Stimulated activated CD8-positive, alpha-beta memory T cell treated with anti-CD3 and anti-CD28 coated beads, Interleukin-7, amount 100 ng/mL, for 4 hours (primary cell): ENCODE results near the gene TSC2.
"Not testable (repeated sequence)": the region's sequence is repeated elsewhere in the genome, so short reads cannot be mapped to it uniquely, and the experiment has no call there.

Experiments used
- DNase-seq, 2 donors: peaks; one replicate each; pipeline ENCODE4 v3.0.0-alpha.2; 2020; ENCODE audit warnings: low read depth in 2 of 2

The TSC2 gene

DNA sequence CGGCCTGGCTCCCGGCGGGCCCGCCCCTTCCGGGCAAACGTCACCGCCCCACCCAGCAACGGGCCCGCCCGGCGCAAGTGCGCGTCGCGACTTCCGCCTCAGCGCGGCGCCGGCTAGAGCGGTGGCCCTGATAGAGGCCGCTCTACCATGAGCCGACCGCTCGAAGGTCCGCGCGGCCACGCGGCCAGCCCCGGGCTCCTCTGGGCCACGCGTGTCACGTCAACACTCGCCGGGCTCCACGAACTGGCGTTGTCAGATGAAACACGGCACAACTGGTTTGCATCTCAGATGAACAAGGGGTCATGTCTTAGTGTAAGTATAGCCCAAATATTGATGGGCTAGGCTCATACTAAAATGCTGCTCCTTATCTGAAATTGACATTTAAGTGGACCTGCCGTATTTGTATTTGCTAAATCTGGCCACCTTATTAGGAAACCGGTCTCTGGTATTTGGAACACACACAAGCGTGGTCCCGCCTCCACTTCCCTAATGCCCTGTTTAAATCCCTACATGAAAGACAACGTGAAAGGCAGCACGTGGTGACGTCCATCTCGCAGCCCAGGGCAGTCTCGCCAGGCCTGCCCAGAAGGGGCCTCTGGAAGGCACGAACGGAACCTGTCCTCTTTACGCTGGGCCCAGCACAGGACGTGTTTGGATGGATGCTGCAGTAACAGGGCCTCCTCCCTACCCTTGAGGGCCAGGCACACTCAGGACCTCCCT, 37.8 kb upstream of the TSC2 start, which contains the start of gene ZNF598:
ZNF598 (minus strand) TSS at position 31 of the 720 bp plus-strand sequence.
- DNase-seq, result peak; percentile 50 to 78

- DNase-seq, result not testable (repeated sequence)
These were observed 36.1 kb upstream of the TSC2 start for GRCh38 chr16:2011726-2012125.

- DNase-seq, result no peak
These were observed 34.3 kb upstream of the TSC2 start for GRCh38 chr16:2013527-2013926.

- no peak for DNase-seq
These were observed 32.5 kb upstream of the TSC2 start for GRCh38 chr16:2015117-2015946.

- DNase-seq, result no peak
These were observed 31.9 kb upstream of the TSC2 start for GRCh38 chr16:2015947-2016208.

DNA sequence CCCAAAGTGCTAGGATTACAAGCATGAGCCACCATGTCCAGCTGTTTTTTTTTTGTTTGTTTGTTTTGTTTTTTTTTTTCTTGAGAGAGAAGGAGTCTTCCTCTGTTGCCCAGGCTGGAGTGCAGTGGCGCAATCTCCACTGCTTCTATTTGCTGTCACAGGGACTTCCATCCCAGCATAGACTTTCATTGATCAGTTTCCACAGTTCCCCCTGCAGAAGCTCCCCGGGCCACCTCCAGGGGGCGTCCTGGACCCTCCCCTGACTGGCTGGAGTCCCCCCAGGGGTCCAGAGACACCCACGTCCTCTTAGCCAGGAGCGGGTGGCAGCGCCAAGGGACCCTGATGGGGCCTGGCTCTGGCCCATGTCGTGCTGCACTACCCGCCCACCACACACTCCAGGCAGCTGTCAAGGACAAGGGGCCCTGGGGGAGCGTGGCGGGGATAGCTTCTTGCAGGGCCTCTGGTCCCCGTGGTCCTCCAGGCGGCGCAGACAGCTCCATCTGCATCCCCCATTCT, 31.3 kb upstream of the TSC2 start:
- DNase-seq, result no peak

- no peak for DNase-seq
These were observed 28.3 kb upstream of the TSC2 start, which contains the start of gene NPW for GRCh38 chr16:2019518-2019920. Gene NPW, plus strand, starts transcription at chr16:2019785.

DNA sequence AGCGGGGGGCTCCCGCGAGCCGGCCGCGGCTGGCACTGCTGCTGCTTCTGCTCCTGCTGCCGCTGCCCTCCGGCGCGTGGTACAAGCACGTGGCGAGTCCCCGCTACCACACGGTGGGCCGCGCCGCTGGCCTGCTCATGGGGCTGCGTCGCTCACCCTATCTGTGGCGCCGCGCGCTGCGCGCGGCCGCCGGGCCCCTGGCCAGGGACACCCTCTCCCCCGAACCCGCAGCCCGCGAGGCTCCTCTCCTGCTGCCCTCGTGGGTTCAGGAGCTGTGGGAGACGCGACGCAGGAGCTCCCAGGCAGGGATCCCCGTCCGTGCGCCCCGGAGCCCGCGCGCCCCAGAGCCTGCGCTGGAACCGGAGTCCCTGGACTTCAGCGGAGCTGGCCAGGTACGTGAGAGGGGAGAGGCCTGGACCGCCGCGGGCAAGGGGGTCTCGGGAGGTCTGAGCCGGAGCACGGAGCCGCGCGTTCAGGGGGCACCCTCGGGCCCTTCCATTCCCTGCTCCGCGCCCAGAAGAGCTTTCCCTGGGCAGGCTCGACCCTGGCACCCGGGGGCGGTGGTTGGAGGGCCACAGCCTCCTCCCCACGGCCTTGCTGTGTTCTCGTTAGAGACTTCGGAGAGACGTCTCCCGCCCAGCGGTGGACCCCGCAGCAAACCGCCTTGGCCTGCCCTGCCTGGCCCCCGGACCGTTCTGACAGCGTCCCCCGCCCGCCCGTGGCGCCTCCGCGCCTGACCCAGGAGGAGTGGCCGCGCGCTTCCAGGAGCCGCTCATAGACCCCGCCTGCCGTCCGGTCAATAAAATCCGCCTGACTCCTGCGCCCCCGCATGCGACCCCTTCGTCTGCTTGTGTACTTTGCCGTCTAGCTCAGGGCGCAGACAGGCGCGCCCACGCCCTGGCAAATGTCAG, 27.6 kb upstream of the TSC2 start:
- DNase-seq, result no peak

GRCh38 chr16:2022723-2023091, 25.1 kb upstream of the TSC2 start:
- DNase-seq, result no peak

- peak; percentile 85 to 88 for DNase-seq
These were observed 24.4 kb upstream of the TSC2 start for GRCh38 chr16:2023092-2024031.

DNA sequence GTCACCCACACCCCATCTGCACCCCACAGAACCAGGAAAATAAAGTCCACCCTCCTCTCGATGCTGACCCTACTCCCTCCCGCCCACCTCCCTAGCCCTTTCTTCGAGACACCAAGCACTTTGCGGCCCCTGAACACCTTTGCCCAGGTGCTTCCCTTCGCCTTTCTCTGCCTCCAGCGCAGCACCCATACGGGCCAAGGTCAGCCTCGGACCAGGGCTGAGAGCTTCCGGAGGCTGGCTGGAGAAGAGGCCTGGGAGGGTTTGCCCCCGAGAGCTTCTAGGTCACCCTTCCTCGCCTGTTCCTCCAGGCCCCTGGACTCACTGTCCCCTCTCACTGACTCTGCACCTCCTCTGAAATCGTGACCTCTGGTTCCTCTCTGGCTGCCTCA, 23.8 kb upstream of the TSC2 start:
- DNase-seq, result no peak

DNA sequence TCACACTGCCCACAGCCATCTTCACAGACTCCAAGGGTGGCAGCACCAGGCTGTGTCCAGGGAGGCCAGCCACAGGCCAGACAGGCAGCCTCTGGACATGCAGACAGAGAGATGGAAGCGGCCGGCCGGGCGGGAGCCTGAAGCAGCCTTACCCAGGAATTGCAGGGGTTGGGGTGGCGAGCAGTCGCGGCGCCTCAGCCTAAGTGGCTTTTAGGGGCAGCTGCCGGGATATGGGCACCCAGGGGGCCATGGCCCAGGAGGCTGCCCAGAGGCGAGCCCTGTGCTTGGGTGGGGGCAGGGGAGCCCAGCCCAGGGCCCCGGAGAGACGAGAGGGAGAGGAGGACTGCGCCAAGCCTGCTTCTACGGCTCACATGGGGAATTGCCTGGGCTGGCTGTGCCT, 22.5 kb upstream of the TSC2 start:
- no peak for DNase-seq

DNA sequence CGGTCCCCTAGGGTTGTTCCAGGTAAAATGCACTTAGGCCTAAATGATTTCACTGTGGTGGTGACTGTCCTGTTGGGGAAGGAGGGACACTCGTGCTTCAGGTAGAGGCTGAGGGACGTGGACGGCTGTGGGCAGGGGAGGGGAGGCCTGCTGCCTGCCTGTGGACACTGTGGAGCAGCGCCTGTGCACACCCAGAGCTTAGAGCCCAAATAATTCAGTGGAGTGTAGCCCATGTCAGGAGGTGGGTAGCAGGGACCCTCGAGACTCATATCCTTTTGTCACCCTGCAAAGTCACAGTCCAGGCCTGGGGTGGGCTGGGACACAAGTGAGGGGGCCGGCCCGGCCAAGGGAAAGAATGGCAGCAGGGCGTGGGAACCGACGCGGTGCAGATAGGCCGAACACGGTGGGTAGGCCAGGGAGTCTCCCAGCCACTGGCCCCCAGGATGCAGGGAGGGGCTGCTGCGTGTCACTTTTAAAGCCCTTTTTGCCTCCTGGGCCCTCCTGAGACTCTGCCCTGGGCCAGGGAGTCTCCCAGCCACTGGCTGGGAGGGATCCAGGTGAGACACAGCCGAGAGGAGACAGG, 21.8 kb upstream of the TSC2 start:
- DNase-seq, result no peak

DNA sequence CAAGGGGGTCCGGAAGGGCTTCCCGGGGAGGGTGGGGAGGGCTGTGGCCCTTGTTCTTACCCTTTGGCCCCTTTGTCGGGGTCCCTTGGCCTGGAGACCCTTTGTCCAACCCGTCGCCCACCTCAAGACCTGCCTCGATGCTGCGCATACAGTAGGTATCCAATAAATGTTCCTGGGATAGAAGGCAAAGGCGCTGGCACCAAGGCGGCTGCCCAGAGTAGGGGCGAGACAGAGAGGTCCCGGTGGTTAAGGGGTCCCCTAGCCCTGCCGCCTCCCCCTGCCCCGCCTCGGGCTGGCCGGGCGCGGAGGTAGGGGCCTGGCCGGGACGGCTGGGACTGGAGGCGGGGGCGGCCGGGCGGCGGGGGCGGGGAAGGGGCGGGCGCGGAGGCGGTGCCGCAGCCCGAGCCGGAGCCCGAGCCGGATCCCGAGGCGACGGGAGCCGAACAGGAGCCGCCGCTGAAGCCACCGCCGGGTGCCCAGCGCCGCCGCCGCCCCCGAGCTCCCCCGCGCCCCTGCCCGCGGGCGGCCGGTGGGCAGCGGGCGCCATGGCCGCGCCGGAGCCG, 21.2 kb upstream of the TSC2 start, which contains the start of gene NHERF2:
NHERF2 (plus strand) TSS at position 442 of the 563 bp plus-strand sequence; CDS start at position 546, 104 bp downstream.
- DNase-seq, result no peak

DNA sequence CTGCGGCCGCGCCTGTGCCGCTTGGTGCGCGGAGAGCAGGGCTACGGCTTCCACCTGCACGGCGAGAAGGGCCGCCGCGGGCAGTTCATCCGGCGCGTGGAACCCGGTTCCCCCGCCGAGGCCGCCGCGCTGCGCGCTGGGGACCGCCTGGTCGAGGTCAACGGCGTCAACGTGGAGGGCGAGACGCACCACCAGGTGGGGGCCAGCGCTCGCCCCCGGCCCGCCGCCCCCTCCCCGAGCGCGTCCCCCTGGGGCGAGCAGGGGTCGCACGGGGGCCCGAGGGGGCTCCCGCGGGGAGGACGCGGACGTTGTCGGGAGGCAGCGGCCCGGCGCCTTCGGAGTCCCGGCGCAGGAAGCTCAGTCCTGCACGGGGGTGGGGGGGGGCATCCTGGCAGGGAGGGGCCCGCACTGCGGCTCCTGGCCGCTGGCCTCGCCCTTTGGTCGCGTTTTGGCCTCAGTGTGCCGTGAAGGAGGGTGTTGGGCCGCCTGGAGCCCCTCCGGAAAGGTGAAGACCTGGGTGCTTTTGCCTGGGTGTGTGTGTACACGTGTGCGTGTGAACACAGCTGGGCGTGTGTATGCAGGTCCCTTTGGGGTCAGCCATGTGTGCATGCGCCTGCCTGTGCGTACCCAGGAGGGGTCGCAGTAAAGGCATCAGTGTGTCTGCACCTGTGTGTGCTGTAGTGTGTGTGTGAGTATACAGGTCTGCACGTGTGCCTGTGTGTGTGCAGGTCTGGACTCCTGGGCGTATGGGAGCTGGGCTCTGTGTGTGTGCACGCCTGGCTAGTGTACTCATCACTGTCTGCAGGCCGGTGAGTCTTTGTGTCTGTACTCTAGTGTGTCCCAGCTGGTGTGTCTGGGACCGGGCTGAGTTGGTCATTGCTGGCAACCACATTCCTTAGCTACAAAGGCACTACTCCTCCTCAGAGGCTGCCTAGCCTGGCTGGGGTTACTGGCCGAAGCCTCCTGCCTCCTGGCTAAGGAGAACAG, 20.5 kb upstream of the TSC2 start:
- DNase-seq, result no peak

DNA sequence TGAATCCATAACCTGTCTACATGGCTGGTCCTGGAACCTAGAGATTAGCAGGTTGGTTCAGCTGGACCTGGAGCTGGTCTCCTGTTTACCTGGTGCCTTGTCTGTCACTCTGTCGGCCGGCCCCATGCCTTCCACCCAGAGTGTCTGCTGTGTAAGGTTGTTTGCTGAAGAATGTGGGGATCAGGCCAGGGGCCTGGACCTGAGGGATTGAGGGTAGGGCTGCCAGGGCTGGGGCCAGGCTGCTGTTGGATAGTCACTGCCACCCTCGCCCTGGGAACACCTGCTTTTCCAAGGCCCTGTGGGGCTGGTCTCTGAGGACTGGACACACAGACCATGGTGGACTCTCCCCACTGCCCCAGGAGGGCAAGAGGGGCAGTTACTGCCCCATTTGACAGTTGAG, 19.6 kb upstream of the TSC2 start:
- DNase-seq, result no peak

DNA sequence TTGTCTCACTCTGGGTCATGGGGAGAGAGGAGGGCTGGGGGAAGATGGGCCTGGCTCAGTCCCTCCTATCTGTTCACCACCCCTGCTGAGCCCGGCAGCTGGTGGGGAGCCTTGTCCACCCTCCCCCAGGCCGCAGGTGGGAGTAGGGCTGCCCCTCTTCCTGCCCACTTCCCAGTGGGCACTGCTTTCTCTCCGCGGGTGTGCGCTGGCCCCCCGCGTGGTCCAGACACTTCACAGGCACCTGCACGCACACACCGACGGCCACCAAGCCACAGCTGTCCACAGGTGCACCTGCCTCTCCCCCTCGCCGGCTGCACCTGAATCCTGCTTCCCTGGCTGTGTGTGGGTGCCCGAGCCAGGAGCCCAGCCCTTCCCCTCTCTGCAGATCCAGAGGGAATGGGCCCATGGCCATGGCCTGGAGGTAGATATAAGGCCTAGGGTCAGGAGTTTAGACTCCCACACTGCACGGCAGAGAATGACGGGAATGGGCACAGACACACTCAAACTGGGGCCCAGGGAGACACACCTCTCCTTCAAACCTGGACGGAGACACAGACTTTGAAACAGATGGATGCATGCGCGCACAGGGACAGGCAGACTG, 19.1 kb upstream of the TSC2 start:
- DNase-seq, result no peak

- DNase-seq, result no peak
These were observed 18.4 kb upstream of the TSC2 start for GRCh38 chr16:2029350-2029749.

- DNase-seq, result no peak
These were observed 17.7 kb upstream of the TSC2 start for GRCh38 chr16:2030036-2030435.
